ENCODE measurements around the gene RGMB.

Gene RGMB

GRCh38 chr5:98773214-98773463 is 324 bp upstream of the RGMB start (continued):
- TF ChIP-seq ZNF529 (tag by site-specific recombination; IDR thresholded peaks at IDR 0.05; ENCODE audit: insufficient replicate concordance) (no peak), ZSCAN5A (tag by site-specific recombination; IDR thresholded peaks at IDR 0.05) (no peak), PRDM1 (tag by site-specific recombination; IDR thresholded peaks at IDR 0.05) (peak; percentile 97), HOXA7 (CRISPR knock-in tag; IDR thresholded peaks at IDR 0.05; ENCODE audit: borderline replicate concordance) (no peak), ZNF571 (tag by site-specific recombination; IDR thresholded peaks at IDR 0.05) (no peak), ZNF214 (tag by site-specific recombination; IDR thresholded peaks at IDR 0.05; ENCODE audit: borderline replicate concordance) (no peak), GLI4 (tag by site-specific recombination; IDR thresholded peaks at IDR 0.05) (no peak), ZNF558 (tag by site-specific recombination; IDR thresholded peaks at IDR 0.05) (peak; percentile 89), ZNF398 (tag by site-specific recombination; IDR thresholded peaks at IDR 0.05) (peak; percentile 99), PRDM2 (tag by site-specific recombination; IDR thresholded peaks at IDR 0.05; ENCODE audit: borderline replicate concordance) (no peak), ZNF140 (tag by site-specific recombination; IDR thresholded peaks at IDR 0.05) (no peak), ZSCAN4 (tag by site-specific recombination; IDR thresholded peaks at IDR 0.05) (no peak), ZBTB6 (tag by site-specific recombination; IDR thresholded peaks at IDR 0.05) (no peak), ZNF626 (tag by site-specific recombination; IDR thresholded peaks at IDR 0.05) (no peak), ZNF2 (tag by site-specific recombination; IDR thresholded peaks at IDR 0.05) (peak; percentile 84), ZNF274 (IDR thresholded peaks at IDR 0.05; ENCODE audit: low read length) (no peak), ZNF274 (tag by site-specific recombination; IDR thresholded peaks at IDR 0.05; ENCODE audit: borderline replicate concordance) (no peak), BCL11A (tag by site-specific recombination; IDR thresholded peaks at IDR 0.05; ENCODE audit: low read depth) (peak; percentile 98), ZNF610 (tag by site-specific recombination; IDR thresholded peaks at IDR 0.05; ENCODE audit: borderline replicate concordance) (peak; percentile 90), ZNF561 (tag by site-specific recombination; IDR thresholded peaks at IDR 0.05; ENCODE audit: borderline replicate concordance) (peak; percentile 81; the same call in 1 of the 2 replicates), ZNF133 (tag by site-specific recombination; IDR thresholded peaks at IDR 0.05) (no peak), ZNF596 (tag by site-specific recombination; IDR thresholded peaks at IDR 0.05) (peak; percentile 54; the same call in 1 of the 2 replicates), ZXDB (tag by site-specific recombination; IDR thresholded peaks at IDR 0.05) (peak; percentile 95), ZNF548 (tag by site-specific recombination; IDR thresholded peaks at IDR 0.05) (no peak), ZNF843 (tag by site-specific recombination; IDR thresholded peaks at IDR 0.05) (peak; percentile 76), ZNF26 (tag by site-specific recombination; IDR thresholded peaks at IDR 0.05) (no peak), ELK4 (IDR thresholded peaks at IDR 0.05; ENCODE audit: borderline replicate concordance, low read depth, low read length) (no peak), KLF9 (tag by site-specific recombination; IDR thresholded peaks at IDR 0.05; ENCODE audit: low read depth) (no peak)

Data from HEK293 (cell line).